H1 (cell line): ENCODE measurements around the gene SPTBN1. TPM values are rescaled to one million over a fixed set of nuclear protein-coding genes. Genes with fewer than 3 reads are reported as not detected.

Experiments
- FOSL1 ChIP-seq: IDR thresholded peaks from 2 replicates; pipeline ENCODE4 v1.6.1; 2011; ENCODE audit warnings: mild to moderate bottlenecking, low read depth, low read length, moderate library complexity; ENCODE audit not compliant: insufficient read depth
- polyA plus RNA-seq, 7 experiments: library from polyadenylated mRNA; depleted of rRNA in 3 of 7; stranded (reverse) in 5 of 7; unstranded in 2 of 7; fragments of >200 nt in 5 of 7; fragments of 200-250 nt in 2 of 7; gene quantifications; 1 replicate in 5 of 7; 2 replicates in 1 of 7; 4 replicates in 1 of 7; pipeline versions ENCODE4 v1.2.1 to v1.2.3, GENCODE V29; 2011 to 2013; ENCODE audit warnings: missing spikeins in 2 of 7, mixed read lengths in 2 of 7
- total RNA-seq: library from RNA; stranded (reverse); fragmentation: NEBNext Ultra II Directional; extraction: Animal tissue kit (Norgen Biotek cat#: 25700); gene quantifications from 2 replicates; pipeline ENCODE4 v1.2.1, GENCODE V29; 2021

The SPTBN1 gene
- total and polyA plus RNA-seq, 2 of the 8 experiments (the other 6 are each of a cell fraction or from before 2014, with no cell fraction given), result 31.8 to 180 TPM

- no peak for TF ChIP-seq FOSL1
Observed at GRCh38 chr2:54675738-54676137, 219.6 kb downstream of the SPTBN1 start (continued).
